ENCODE results near the gene PALD1. TPM values are rescaled to one million over a fixed set of nuclear protein-coding genes. Genes with fewer than 3 reads are reported as not detected.

PALD1 gene
- total and polyA plus RNA-seq, 9 of the 15 experiments (the other 6 are each of a cell fraction or from before 2014, with no cell fraction given) = 0.03 to 0.29 (median 0.09) TPM; not detected in 2

DNA sequence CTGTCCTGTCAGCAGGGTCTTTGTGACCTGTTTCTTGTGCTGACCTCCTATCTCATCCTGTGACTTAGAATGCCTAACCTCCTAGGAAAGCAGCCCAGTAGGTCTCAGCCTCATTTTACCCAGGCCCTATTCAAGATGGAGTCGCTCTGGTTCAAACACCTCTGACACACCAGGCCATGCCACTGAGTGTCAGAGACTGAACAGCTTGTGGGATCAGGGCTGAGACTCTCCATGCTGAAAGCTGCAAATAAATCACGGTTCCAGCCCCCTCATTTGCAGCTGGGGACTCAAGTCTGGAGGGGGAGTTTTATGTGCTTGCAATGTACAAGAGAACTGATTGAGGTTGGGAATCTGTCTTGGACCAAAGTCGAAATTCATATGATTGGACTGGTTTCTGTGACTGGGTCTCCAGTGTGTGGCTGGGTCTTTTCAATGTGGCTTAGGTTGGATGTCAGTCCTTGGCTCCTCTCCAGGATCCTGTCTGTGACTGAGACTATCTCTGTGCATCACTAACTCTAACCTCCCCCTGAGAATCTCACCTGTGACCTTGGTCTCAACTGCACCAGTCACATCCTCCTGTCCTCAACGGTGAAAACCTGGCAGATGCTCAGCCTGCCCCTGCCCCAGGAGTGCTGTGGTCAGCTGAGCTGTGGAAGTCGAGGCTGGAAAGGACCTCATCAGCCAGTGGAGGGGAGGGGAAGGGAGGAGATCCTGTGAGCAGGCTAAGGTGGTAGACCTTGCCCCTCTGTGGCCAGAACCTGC lies 112.3 kb downstream of the PALD1 start (continued):
- TF ChIP-seq, protein P1, sequence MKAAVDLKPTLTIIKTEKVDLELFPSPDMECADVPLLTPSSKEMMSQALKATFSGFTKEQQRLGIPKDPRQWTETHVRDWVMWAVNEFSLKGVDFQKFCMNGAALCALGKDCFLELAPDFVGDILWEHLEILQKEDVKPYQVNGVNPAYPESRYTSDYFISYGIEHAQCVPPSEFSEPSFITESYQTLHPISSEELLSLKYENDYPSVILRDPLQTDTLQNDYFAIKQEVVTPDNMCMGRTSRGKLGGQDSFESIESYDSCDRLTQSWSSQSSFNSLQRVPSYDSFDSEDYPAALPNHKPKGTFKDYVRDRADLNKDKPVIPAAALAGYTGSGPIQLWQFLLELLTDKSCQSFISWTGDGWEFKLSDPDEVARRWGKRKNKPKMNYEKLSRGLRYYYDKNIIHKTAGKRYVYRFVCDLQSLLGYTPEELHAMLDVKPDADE (conservative IDR thresholded peaks at IDR 0.05; ENCODE audit: control insufficient read depth, low read depth, low read length) = no peak
- TF ChIP-seq DACH1 (IDR thresholded peaks at IDR 0.05; ENCODE audit: partially characterized antibody) (no peak), TCF7 (IDR thresholded peaks at IDR 0.05; ENCODE audit: borderline replicate concordance) (no peak), STAG1 (CRISPR knock-in tag; IDR thresholded peaks at IDR 0.05; ENCODE audit: borderline replicate concordance) (no peak), ZEB2 (IDR thresholded peaks at IDR 0.05) (no peak), ZNF175 (CRISPR knock-in tag; IDR thresholded peaks at IDR 0.05; ENCODE audit: low read depth) (peak; percentile 99), POLR2AphosphoS2 (IDR thresholded peaks at IDR 0.05; ENCODE audit: low read length) (no peak), ELF1 (tag; IDR thresholded peaks at IDR 0.05) (peak; percentile 76), FOXK1 (CRISPR knock-in tag; IDR thresholded peaks at IDR 0.05; ENCODE audit: borderline replicate concordance) (no peak), ILK (tag; IDR thresholded peaks at IDR 0.05; ENCODE audit: borderline replicate concordance, low read depth) (peak; percentile 94), TEAD2 (tag; IDR thresholded peaks at IDR 0.05) (peak; percentile 96), TGIF2 (CRISPR knock-in tag; IDR thresholded peaks at IDR 0.05) (no peak), ZNF224 (CRISPR knock-in tag; IDR thresholded peaks at IDR 0.05) (no peak), PTBP1 (IDR thresholded peaks at IDR 0.05; ENCODE audit: low read depth, low read length) (no peak), RAD21 (CRISPR knock-in tag; conservative IDR thresholded peaks at IDR 0.05 in 1 of 2, IDR thresholded peaks at IDR 0.05 in 1 of 2) (no peak), ZFP30 (CRISPR knock-in tag; IDR thresholded peaks at IDR 0.05; ENCODE audit: borderline replicate concordance) (no peak), ZNF121 (CRISPR knock-in tag; conservative IDR thresholded peaks at IDR 0.05) (no peak), CCNT2 (IDR thresholded peaks at IDR 0.05; ENCODE audit: borderline replicate concordance, extremely low read depth, insufficient read length, low read depth, low read length) (no peak), ZNF644 (tag; IDR thresholded peaks at IDR 0.05; ENCODE audit: low read depth) (peak; percentile 86), ZNF583 (CRISPR knock-in tag; IDR thresholded peaks at IDR 0.05) (peak; percentile 98), ZNF764 (CRISPR knock-in tag; IDR thresholded peaks at IDR 0.05; ENCODE audit: low read depth) (peak; percentile 84)
- TF ChIP-seq, protein P2, sequence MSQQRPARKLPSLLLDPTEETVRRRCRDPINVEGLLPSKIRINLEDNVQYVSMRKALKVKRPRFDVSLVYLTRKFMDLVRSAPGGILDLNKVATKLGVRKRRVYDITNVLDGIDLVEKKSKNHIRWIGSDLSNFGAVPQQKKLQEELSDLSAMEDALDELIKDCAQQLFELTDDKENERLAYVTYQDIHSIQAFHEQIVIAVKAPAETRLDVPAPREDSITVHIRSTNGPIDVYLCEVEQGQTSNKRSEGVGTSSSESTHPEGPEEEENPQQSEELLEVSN (IDR thresholded peaks at IDR 0.05; ENCODE audit: borderline replicate concordance in 1 of 2, extremely low read depth in 1 of 2, insufficient read depth in 1 of 2, insufficient read length in 1 of 2, low read depth in 1 of 2, low read length in 1 of 2, poor library complexity in 1 of 2, severe bottlenecking in 1 of 2) = no peak
- TF ChIP-seq, protein P3, sequence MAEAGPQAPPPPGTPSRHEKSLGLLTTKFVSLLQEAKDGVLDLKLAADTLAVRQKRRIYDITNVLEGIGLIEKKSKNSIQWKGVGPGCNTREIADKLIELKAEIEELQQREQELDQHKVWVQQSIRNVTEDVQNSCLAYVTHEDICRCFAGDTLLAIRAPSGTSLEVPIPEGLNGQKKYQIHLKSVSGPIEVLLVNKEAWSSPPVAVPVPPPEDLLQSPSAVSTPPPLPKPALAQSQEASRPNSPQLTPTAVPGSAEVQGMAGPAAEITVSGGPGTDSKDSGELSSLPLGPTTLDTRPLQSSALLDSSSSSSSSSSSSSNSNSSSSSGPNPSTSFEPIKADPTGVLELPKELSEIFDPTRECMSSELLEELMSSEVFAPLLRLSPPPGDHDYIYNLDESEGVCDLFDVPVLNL (CRISPR knock-in tag; IDR thresholded peaks at IDR 0.05; ENCODE audit: low read depth) = no peak
- TF ChIP-seq, protein P4, sequence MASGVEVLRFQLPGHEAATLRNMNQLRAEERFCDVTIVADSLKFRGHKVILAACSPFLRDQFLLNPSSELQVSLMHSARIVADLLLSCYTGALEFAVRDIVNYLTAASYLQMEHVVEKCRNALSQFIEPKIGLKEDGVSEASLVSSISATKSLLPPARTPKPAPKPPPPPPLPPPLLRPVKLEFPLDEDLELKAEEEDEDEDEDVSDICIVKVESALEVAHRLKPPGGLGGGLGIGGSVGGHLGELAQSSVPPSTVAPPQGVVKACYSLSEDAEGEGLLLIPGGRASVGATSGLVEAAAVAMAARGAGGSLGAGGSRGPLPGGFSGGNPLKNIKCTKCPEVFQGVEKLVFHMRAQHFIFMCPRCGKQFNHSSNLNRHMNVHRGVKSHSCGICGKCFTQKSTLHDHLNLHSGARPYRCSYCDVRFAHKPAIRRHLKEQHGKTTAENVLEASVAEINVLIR (CRISPR knock-in tag; IDR thresholded peaks at IDR 0.05) = peak; percentile 86
